ENCODE data around the gene SPR. TPM values are rescaled to one million over a fixed set of nuclear protein-coding genes. Genes with fewer than 3 reads are reported as not detected.

Gene SPR
- total and polyA plus RNA-seq, 2 of the 13 experiments (the other 11 are each of a cell fraction or from before 2014, with no cell fraction given) = 34.0 to 96.0 TPM

GRCh38 chr2:72883356-72883962 is 3.7 kb upstream of the SPR start (continued):
- TF ChIP-seq ZBTB40 (IDR thresholded peaks at IDR 0.05) = no peak
- no peak for TF ChIP-seq ZBTB40 (CRISPR knock-in tag; IDR thresholded peaks at IDR 0.05)
- TF ChIP-seq, protein P1, sequence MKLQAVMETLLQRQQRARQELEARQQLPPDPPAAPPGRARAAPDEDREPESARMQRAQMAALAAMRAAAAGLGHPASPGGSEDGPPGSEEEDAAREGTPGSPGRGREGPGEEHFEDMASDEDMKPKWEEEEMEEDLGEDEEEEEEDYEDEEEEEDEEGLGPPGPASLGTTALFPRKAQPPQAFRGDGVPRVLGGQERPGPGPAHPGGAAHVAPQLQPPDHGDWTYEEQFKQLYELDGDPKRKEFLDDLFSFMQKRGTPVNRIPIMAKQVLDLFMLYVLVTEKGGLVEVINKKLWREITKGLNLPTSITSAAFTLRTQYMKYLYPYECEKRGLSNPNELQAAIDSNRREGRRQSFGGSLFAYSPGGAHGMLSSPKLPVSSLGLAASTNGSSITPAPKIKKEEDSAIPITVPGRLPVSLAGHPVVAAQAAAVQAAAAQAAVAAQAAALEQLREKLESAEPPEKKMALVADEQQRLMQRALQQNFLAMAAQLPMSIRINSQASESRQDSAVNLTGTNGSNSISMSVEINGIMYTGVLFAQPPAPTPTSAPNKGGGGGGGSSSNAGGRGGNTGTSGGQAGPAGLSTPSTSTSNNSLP (IDR thresholded peaks at IDR 0.05; ENCODE audit: low read depth, low read length) = no peak
- TF ChIP-seq KDM5A (IDR thresholded peaks at IDR 0.05; ENCODE audit: borderline replicate concordance, low read length) = no peak
- TF ChIP-seq ZNF207 (IDR thresholded peaks at IDR 0.05; ENCODE audit: borderline replicate concordance) = no peak
- TF ChIP-seq RFX5 (IDR thresholded peaks at IDR 0.05; ENCODE audit: low read depth, low read length) = no peak
- no peak for TF ChIP-seq STAT6 (CRISPR knock-in tag; IDR thresholded peaks at IDR 0.05; ENCODE audit: borderline replicate concordance)
- no peak for TF ChIP-seq NFKB2 (CRISPR knock-in tag; IDR thresholded peaks at IDR 0.05; ENCODE audit: borderline replicate concordance)
